GM21825 (cell line): ENCODE results near the gene RMI2.

Experiments
- ATAC-seq: cut with Tn5 transposase; IDR thresholded peaks from one replicate; pipeline ENCODE4 v1.9.1; 2021; ENCODE audit warnings: mild to moderate bottlenecking, moderate library complexity; ENCODE audit not compliant: unreplicated experiment

Gene RMI2

GRCh38 chr16:11396241-11397048, 51.2 kb downstream of the RMI2 start:
- no peak for ATAC-seq

DNA sequence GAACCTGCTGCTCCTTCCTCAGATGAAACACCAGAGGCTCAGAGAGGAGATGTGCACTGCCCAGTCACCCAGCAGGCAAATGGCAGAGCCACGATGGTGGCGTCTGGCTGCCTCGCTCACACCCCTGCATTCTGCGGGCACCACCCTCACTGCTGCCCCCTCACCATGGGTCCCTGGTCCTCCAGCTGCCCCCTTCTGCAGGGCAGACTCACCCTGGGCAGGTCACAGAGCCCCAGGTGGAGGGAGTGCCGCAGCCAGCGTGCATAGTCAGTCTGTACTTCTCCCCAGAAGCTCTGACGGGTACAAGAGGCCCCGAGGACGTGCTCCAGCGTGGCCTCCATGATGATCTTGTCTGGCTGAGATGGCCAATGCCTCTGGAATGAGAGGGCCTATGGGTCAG, 52.9 kb downstream of the RMI2 start:
- no peak for ATAC-seq

GRCh38 chr16:11398851-11399250, 53.6 kb downstream of the RMI2 start:
- no peak for ATAC-seq

GRCh38 chr16:11399261-11399831, 54.1 kb downstream of the RMI2 start:
- no peak for ATAC-seq

- ATAC-seq = no peak
Measured at GRCh38 chr16:11400076-11400475, 54.8 kb downstream of the RMI2 start.
